Stimulated activated memory B cell treated with anti-CD40 and anti-IgM and Interleukin-4, amounts not matched to agents 10 μg/mL and 1 μg/mL and 100 μg/mL, for 72 hours (primary cell): Measurements from ENCODE around the gene ZDHHC22.
A peak's percentile ranks its signal among the peaks of the same experiment; 100 is the strongest.

ENCODE experiments used
- ATAC-seq: fragments of 150-1000 bp; cut with Tn5 transposase; 2 replicates; pipeline ENCODE4 v1.10.0; 2021
- H3K27ac Mint-ChIP-seq: one replicate; pipeline ENCODE4 v1.8.0; 2022; ENCODE audit warnings: mild to moderate bottlenecking, mixed read lengths
- H3K27me3 Mint-ChIP-seq: one replicate; pipeline ENCODE4 v1.8.0; 2022; ENCODE audit warnings: mixed read lengths
- H3K36me3 Mint-ChIP-seq: one replicate; pipeline ENCODE4 v1.8.0; 2022; ENCODE audit warnings: mixed read lengths
- H3K4me1 Mint-ChIP-seq: one replicate; pipeline ENCODE4 v1.8.0; 2022; ENCODE audit warnings: mixed read lengths
- H3K4me3 Mint-ChIP-seq: one replicate; pipeline ENCODE4 v1.8.0; 2022; ENCODE audit warnings: mild to moderate bottlenecking, moderate library complexity, mixed read lengths
- H3K9me3 Mint-ChIP-seq: one replicate; pipeline ENCODE4 v1.8.0; 2022; ENCODE audit warnings: mixed read lengths

Gene ZDHHC22

GRCh38 chr14:77125281-77125801, 16.2 kb downstream of the ZDHHC22 start:
- Mint-ChIP-seq H3K4me3 (peak overlapping the region; percentile 68), H3K4me1 (peaks cover 49% of the 10 kb centered on the region), H3K36me3 (no peaks in the 10 kb centered on the region), H3K27me3 (no peaks in the 10 kb centered on the region), H3K27ac (peak overlapping the region; percentile 92), H3K9me3 (no peaks in the 10 kb centered on the region)
- ATAC-seq, result no peak

GRCh38 chr14:77124345-77125280, 17.0 kb downstream of the ZDHHC22 start:
- Mint-ChIP-seq H3K36me3 (no peaks in the 10 kb centered on the region), H3K9me3 (no peaks in the 10 kb centered on the region), H3K4me3 (peak overlapping the region; percentile 77), H3K27ac (peak overlapping the region; percentile 92), H3K4me1 (peaks cover 54% of the 10 kb centered on the region), H3K27me3 (no peaks in the 10 kb centered on the region)
- peak; percentile 61 for ATAC-seq

- Mint-ChIP-seq H3K4me1 (peaks cover 56% of the 10 kb centered on the region), H3K27ac (peak overlapping the region; percentile 92), H3K36me3 (no peaks in the 10 kb centered on the region), H3K9me3 (no peaks in the 10 kb centered on the region), H3K4me3 (peak overlapping the region; percentile 77), H3K27me3 (no peaks in the 10 kb centered on the region)
- ATAC-seq, result peak; percentile 72
Measured at GRCh38 chr14:77123381-77124325, 17.9 kb downstream of the ZDHHC22 start.

GRCh38 chr14:77122526-77123125, 19.0 kb downstream of the ZDHHC22 start:
- H3K27me3 Mint-ChIP-seq, result no peaks in the 10 kb centered on the region
- no peaks in the 10 kb centered on the region for H3K9me3 Mint-ChIP-seq
- peak overlapping the region; percentile 92 for H3K27ac Mint-ChIP-seq
- H3K4me3 Mint-ChIP-seq, result no peak overlapping the region
- H3K4me1 Mint-ChIP-seq, result peaks cover 61% of the 10 kb centered on the region
- no peak for ATAC-seq
- no peaks in the 10 kb centered on the region for H3K36me3 Mint-ChIP-seq

DNA sequence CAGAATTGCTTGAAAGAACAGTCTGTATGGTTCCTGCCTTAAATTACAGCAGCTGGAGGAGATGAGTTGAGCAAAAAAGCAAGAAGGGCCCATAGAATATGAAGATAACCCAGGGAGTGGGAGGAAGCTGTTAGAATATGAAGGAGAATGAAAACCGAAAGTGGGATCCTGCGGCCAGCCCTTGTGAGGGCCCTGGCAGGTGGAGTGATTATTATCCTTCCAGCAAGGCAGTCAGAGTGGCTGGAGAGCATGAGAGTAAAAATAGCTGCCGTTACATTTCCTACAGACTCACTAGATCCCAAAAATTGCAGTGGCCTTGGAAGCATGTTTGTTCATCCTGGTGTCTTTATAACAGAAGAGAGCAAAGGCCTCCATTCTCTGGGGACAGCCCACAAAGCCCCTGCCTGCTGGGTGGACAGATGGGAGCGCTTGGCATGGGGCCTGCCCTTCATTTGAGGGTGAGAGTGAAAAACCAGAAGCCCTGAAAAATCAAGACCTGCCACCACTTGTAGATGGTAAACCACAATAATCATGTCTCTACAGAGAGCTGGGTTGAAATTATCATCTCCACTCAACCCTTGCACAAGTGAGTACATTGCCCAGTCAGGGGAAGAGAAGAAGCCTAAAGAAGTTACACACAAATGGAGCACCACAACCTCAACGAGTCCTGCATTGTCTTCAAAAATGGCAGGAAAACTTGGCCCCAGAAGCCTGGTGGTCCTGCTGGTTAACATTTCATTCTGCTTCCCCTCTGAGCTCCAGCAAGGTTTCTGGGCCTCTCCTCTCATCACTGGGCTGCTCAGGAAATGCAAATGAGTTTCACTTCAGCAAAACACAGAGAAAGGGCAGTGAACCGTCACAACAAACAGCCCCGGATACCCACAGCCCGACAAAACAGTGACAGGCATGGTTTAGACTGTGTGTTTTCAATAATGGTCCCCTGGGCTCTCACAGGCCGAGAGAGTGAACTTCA, 20.5 kb downstream of the ZDHHC22 start:
- Mint-ChIP-seq H3K27me3 (no peaks in the 10 kb centered on the region), H3K4me1 (peaks cover 71% of the 10 kb centered on the region), H3K9me3 (no peaks in the 10 kb centered on the region), H3K27ac (peak overlapping the region; percentile 92), H3K4me3 (peak overlapping the region; percentile 61), H3K36me3 (peaks cover 6% of the 10 kb centered on the region)
- peak; percentile 93 for ATAC-seq

DNA sequence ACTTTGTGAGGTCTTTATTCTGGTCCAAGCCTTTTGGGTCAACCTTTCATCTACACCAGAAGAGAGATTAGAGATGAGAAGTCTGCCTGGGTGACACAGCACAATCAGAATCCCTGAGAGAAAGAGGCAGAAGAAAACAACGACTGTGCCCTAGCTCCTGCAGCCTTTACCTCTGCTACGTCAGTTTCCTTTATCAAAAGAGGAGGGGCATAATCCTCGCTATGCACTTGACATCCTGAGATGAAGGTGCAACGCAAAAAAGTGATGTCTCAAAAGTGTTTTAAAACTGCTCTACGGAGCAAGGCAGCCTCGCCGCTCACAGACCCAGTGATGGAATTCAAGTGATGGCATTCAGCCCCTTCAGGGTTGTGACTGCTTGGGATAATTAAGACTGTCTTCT, 21.7 kb downstream of the ZDHHC22 start:
- Mint-ChIP-seq H3K4me1 (peaks cover 67% of the 10 kb centered on the region), H3K9me3 (no peaks in the 10 kb centered on the region), H3K27ac (peak overlapping the region; percentile 92), H3K4me3 (no peak overlapping the region), H3K27me3 (no peaks in the 10 kb centered on the region), H3K36me3 (peaks cover 16% of the 10 kb centered on the region)
- ATAC-seq, result no peak

- Mint-ChIP-seq H3K27ac (peak overlapping the region; percentile 66), H3K4me3 (no peak overlapping the region), H3K27me3 (no peaks in the 10 kb centered on the region), H3K9me3 (no peaks in the 10 kb centered on the region), H3K4me1 (peaks cover 38% of the 10 kb centered on the region), H3K36me3 (peaks cover 41% of the 10 kb centered on the region)
- no peak for ATAC-seq
Measured at GRCh38 chr14:77116172-77116817, 25.3 kb downstream of the ZDHHC22 start.

DNA sequence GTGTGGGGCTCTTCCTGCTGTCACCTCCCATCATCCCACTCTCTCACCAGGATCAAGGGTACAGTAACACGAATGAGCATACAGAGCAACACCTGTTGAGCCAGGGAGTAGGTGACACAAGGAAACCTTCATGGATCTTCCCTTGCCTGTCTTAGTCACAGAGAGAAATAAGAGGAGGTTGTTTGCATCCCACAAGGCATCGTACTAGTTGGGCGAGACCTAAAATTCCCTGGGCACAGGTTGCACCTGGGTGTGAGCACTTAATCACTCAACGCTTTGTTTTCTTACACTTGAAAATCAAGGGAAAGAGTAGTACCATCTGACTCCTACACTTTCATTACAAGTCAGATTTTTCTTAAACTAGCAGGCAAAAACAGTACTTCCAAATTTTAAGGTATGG, 27.0 kb downstream of the ZDHHC22 start:
- Mint-ChIP-seq H3K4me1 (peaks cover 23% of the 10 kb centered on the region), H3K4me3 (no peak overlapping the region), H3K36me3 (peaks cover 48% of the 10 kb centered on the region), H3K27ac (no peak overlapping the region), H3K27me3 (no peaks in the 10 kb centered on the region), H3K9me3 (no peaks in the 10 kb centered on the region)
- ATAC-seq, result no peak

DNA sequence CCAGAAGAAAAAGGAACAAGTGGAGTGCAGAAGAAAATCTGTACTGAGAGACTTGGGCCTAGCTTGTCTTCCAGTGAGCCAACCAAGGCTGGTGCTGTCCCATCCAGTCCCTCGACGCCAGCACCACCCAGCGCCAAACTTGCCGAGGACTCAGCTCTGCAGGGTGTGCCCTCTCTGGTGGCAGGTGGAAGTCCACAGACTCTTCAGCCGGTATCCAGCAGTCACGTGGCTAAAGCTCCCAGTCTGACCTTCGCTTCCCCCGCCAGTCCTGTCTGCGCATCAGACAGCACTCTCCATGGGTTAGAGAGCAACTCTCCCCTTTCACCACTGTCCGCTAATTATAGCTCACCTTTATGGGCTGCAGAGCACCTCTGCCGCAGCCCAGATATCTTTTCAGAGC, 27.9 kb downstream of the ZDHHC22 start:
- H3K36me3 Mint-ChIP-seq, result peaks cover 58% of the 10 kb centered on the region
- no peaks in the 10 kb centered on the region for H3K9me3 Mint-ChIP-seq
- H3K4me3 Mint-ChIP-seq, result no peak overlapping the region
- no peak for ATAC-seq
- H3K27ac Mint-ChIP-seq, result peak overlapping the region; percentile 62
- H3K27me3 Mint-ChIP-seq, result no peaks in the 10 kb centered on the region
- peaks cover 26% of the 10 kb centered on the region for H3K4me1 Mint-ChIP-seq

- Mint-ChIP-seq H3K27ac (no peak overlapping the region), H3K36me3 (peaks cover 69% of the 10 kb centered on the region), H3K4me3 (no peak overlapping the region), H3K9me3 (no peaks in the 10 kb centered on the region), H3K27me3 (no peaks in the 10 kb centered on the region), H3K4me1 (peaks cover 18% of the 10 kb centered on the region)
- no peak for ATAC-seq
Measured at GRCh38 chr14:77111021-77111420, 30.6 kb downstream of the ZDHHC22 start.

- H3K4me1 Mint-ChIP-seq, result peaks cover 20% of the 10 kb centered on the region
- H3K9me3 Mint-ChIP-seq, result no peaks in the 10 kb centered on the region
- no peak overlapping the region for H3K4me3 Mint-ChIP-seq
- H3K27ac Mint-ChIP-seq, result no peak overlapping the region
- peaks cover 64% of the 10 kb centered on the region for H3K36me3 Mint-ChIP-seq
- no peak for ATAC-seq
- no peaks in the 10 kb centered on the region for H3K27me3 Mint-ChIP-seq
Measured at GRCh38 chr14:77110286-77110685, 31.3 kb downstream of the ZDHHC22 start.

DNA sequence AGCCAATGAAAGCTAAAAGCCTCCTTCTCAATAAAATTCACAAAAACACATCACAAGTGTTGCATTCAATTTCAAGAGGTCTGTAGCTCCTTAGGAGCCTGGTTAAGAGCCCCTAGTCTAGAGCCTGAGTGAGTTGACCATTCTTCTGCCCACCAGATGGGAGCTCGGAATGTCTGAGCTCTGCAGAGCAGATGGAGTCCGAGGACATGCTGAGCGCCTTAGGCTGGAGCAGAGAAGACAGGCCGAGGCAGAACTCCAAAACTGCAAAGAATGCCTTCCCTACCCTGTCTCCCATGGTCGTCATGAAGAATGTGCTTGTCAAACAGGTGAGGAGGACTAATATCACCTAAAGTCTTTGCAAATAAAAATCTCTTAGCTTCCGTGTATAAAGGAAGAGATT, 31.9 kb downstream of the ZDHHC22 start:
- ATAC-seq, result no peak
- Mint-ChIP-seq H3K27ac (no peak overlapping the region), H3K36me3 (peaks cover 58% of the 10 kb centered on the region), H3K27me3 (no peaks in the 10 kb centered on the region), H3K4me3 (no peak overlapping the region), H3K9me3 (no peaks in the 10 kb centered on the region), H3K4me1 (peaks cover 26% of the 10 kb centered on the region)

DNA sequence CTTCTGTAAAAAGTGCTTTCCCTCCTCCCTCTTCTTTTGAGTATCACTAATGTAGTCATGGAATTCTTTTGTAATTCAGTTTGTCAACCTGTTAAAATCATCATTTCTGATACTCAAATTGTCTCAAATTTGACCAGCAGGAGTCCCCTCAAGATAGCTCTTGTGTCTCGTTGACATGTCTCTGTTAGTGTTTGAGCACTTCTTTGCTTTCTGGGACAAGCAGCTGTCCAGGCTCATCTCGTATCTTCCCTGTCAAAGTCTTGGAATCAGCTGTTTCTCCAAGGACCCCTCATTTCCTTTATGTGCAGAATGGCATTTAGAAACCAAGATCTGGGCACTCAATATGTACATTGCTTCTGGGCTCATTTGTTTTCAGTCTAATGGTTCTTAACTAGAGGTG, 32.8 kb downstream of the ZDHHC22 start:
- Mint-ChIP-seq H3K36me3 (peaks cover 57% of the 10 kb centered on the region), H3K4me3 (no peak overlapping the region), H3K27me3 (no peaks in the 10 kb centered on the region), H3K9me3 (no peaks in the 10 kb centered on the region), H3K4me1 (peaks cover 34% of the 10 kb centered on the region), H3K27ac (no peak overlapping the region)
- no peak for ATAC-seq
